GM23338 (cell line): ENCODE results near the gene TOMM40. TPM values are rescaled to one million over a fixed set of nuclear protein-coding genes. Genes with fewer than 3 reads are reported as not detected.
"Not testable (repeated sequence)": the region's sequence is repeated elsewhere in the genome, so short reads cannot be mapped to it uniquely, and the experiment has no call there.

ENCODE experiments used
- ATAC-seq: fragments of 200-7000 bp; cut with Tn5 transposase; 3 replicates; pipeline ENCODE4 v1.9.1; 2020
- DNase-seq: peaks from one replicate; pipeline ENCODE4 v3.0.0-alpha.2; 2015; ENCODE audit warnings: low spot score
- H2AFZ ChIP-seq: fragments of 200-600 bp; sonication (generic); 2 replicates; pipeline ENCODE4 v1.8.0; 2016; ENCODE audit warnings: antibody characterized with exemption, mild to moderate bottlenecking, moderate library complexity
- H3F3A ChIP-seq: fragments of 200-600 bp; sonication (generic); replicated peaks from 2 replicates; pipeline ENCODE4 v1.8.0; 2017; ENCODE audit warnings: antibody characterized with exemption, mixed run types, low read depth
- H3K27ac ChIP-seq: fragments of 200-600 bp; sonication (generic); 2 replicates; pipeline ENCODE4 v1.6.1; 2016; ENCODE audit warnings: low read depth
- H3K27me3 ChIP-seq: fragments of 200-600 bp; sonication (generic); 2 replicates; pipeline ENCODE4 v1.8.0; 2016; ENCODE audit warnings: mild to moderate bottlenecking, mixed run types, moderate library complexity; ENCODE audit not compliant: insufficient read depth
- H3K36me3 ChIP-seq: fragments of 200-600 bp; sonication (generic); 2 replicates; pipeline ENCODE4 v1.8.0; 2016; ENCODE audit warnings: mild to moderate bottlenecking; ENCODE audit not compliant: insufficient read depth
- H3K4me1 ChIP-seq: fragments of 200-600 bp; sonication (generic); 2 replicates; pipeline ENCODE4 v1.8.0; 2016; ENCODE audit warnings: mild to moderate bottlenecking, moderate library complexity; ENCODE audit not compliant: insufficient read depth
- H3K4me2 ChIP-seq: fragments of 200-600 bp; sonication (generic); 2 replicates; pipeline ENCODE4 v1.7.1; 2017; ENCODE audit warnings: mixed run types
- H3K4me3 ChIP-seq: fragments of 200-600 bp; sonication (generic); 2 replicates; pipeline ENCODE4 v1.6.1; 2016; ENCODE audit warnings: mixed run types
- H3K79me2 ChIP-seq: fragments of 200-600 bp; sonication (generic); replicated peaks from 2 replicates; pipeline ENCODE4 v1.8.0; 2017; ENCODE audit warnings: mild to moderate bottlenecking; ENCODE audit not compliant: insufficient read depth
- H3K9me2 ChIP-seq: fragments of 200-600 bp; sonication (generic); 2 replicates; pipeline ENCODE4 v1.8.0; 2017; ENCODE audit not compliant: insufficient read depth
- H4K20me1 ChIP-seq: fragments of 200-600 bp; sonication (generic); replicated peaks from 2 replicates; pipeline ENCODE4 v1.8.0; 2017; ENCODE audit warnings: mild to moderate bottlenecking; ENCODE audit not compliant: insufficient read depth
- H3K27ac Mint-ChIP-seq: 2 replicates; pipeline ENCODE4 v1.8.0; 2020; ENCODE audit warnings: inconsistent platforms, mild to moderate bottlenecking, moderate library complexity, mixed read lengths
- H3K27me3 Mint-ChIP-seq: 3 replicates; pipeline ENCODE4 v1.8.0; 2022; ENCODE audit warnings: low read depth, mild to moderate bottlenecking, moderate library complexity, mixed read lengths, inconsistent platforms; ENCODE audit not compliant: insufficient read depth, poor library complexity
- H3K36me3 Mint-ChIP-seq: 3 replicates; pipeline ENCODE4 v1.8.0; 2021; ENCODE audit warnings: low read depth, mild to moderate bottlenecking, inconsistent platforms, moderate library complexity, mixed read lengths
- H3K4me1 Mint-ChIP-seq: 3 replicates; pipeline ENCODE4 v1.8.0; 2020; ENCODE audit warnings: mild to moderate bottlenecking, inconsistent platforms, mixed read lengths
- H3K4me3 Mint-ChIP-seq: 3 replicates; pipeline ENCODE4 v1.8.0; 2021; ENCODE audit warnings: moderate library complexity, mild to moderate bottlenecking, inconsistent platforms, mixed read lengths
- H3K9me3 Mint-ChIP-seq: 3 replicates; pipeline ENCODE4 v1.8.0; 2020; ENCODE audit warnings: moderate library complexity, mild to moderate bottlenecking, inconsistent platforms, mixed read lengths
- NANOG ChIP-seq: IDR thresholded peaks from 2 replicates; pipeline ENCODE4 v1.6.1; 2016; ENCODE audit warnings: antibody characterized with exemption, borderline replicate concordance
- ZNF462 ChIP-seq: fragments of 250-450 bp; sonication (Bioruptor Pico); IDR thresholded peaks from 2 replicates; pipeline ENCODE4 v1.5.0; 2020; ENCODE audit warnings: mild to moderate bottlenecking, moderate library complexity
- polyA plus RNA-seq: library from polyadenylated mRNA; unstranded; fragments of >200 nt; fragmentation: Nextera tagmentation; extraction: Ambion mirVana; gene quantifications from 2 replicates; pipeline ENCODE4 v1.2.1, GENCODE V29; 2016
- total RNA-seq: library from RNA; depleted of rRNA; stranded (reverse); fragments of >200 nt; shearing (Covaris generic); gene quantifications from 2 replicates; pipeline ENCODE4 v1.2.3, GENCODE V29; 2014

The TOMM40 gene
- total and polyA plus RNA-seq, 2 experiments from 2014 or later = 142 to 273 TPM

DNA sequence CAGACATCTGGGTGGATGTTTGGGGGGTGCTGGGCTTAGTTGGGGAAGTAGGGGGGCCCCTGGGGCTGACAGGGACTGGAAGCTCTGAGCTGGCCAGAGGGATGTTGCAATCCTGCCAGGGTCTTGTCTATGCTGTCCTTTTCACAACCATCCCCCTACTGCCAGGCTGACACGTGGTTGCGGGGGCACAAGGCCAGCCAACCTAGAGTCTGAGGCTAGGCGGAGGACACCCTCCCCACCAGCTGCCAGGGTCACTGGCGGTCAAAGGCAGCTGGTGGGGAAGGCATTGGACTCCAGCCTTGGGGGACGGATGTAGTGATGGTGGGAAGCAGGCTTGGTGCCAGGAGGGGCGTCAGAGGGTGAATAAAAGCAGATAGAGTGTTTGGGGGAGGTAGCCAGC lies 21.8 kb downstream of the TOMM40 start (continued):
- TF ChIP-seq ZNF462 (no peak), NANOG (no peak)

DNA sequence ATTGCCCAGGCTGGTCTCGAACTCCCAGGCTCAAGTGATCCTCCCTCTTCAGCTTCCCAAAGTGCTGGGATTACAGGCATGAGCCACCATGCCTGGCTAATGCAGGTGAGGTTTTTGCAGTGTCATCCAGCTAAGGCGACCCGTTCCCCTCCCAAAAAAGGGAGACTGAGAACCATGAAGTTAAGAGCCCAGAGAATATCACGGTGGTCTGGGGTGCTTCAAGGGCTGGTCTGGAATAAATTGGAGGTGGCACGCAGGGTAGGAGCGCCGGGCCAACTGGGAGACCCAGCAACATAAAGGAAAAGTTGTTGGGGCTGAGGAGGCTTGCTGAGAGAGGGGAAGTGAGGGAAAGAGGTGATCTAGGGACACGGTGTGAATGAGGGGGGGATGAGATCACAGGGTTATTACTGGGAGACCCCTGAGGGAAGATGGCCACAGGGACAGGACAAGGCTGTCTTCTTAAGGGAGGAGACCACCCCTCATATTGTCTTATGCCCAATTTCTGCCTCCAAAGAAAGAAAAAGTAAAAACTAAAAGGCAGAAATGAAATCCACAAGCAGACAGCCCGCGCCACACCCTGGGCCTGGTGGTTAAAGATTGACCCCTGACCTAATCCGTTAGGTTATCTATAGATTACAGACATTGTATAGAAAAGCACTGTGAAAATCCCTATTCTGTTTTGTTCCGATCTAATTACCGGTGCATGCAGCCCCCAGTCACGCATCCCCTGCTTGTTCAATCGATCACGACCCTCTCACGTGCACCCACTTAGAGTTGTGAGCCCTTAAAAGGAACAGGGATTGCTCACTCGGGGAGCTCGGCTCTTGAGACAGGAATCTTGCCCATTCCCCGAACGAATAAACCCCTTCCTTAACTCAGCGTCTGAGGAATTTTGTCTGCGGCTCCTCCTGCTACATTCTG lies 22.7 kb downstream of the TOMM40 start:
- not testable (repeated sequence) for H3F3A ChIP-seq, H3K79me2 ChIP-seq, H4K20me1 ChIP-seq, H3K36me3 ChIP-seq, ATAC-seq, H3K9me2 ChIP-seq, H3K9me3 Mint-ChIP-seq, H3K27me3 ChIP-seq
- H3K4me1 ChIP-seq = peaks cover 22% of the 10 kb centered on the region
- peak overlapping the region; percentile 87 for H2AFZ ChIP-seq
- H3K27ac ChIP-seq = peak overlapping the region; percentile 95; the same call in 1 of the 2 replicates
- DNase-seq = peak; percentile 49
- Mint-ChIP-seq H3K4me1 (peaks cover 34% of the 10 kb centered on the region), H3K27ac (peak overlapping the region; percentile 99), H3K4me3 (peak overlapping the region; percentile 89), H3K27me3 (peaks cover 19% of the 10 kb centered on the region), H3K36me3 (peaks cover 12% of the 10 kb centered on the region)
- peak overlapping the region; percentile 90 for H3K4me2 ChIP-seq
- peak overlapping the region; percentile 74 for H3K4me3 ChIP-seq
